ENCODE measurements around the gene ZZZ3.
"Not testable (repeated sequence)": the region's sequence is repeated elsewhere in the genome, so short reads cannot be mapped to it uniquely, and the experiment has no call there.

Gene ZZZ3

GRCh38 chr1:77671836-77672235, 10.6 kb downstream of the ZZZ3 start:
- DNase-seq = no peak

GRCh38 chr1:77670330-77670729, 12.1 kb downstream of the ZZZ3 start:
- no peak for DNase-seq

GRCh38 chr1:77668924-77669449, 13.5 kb downstream of the ZZZ3 start:
- DNase-seq = no peak

GRCh38 chr1:77664939-77665516, 17.4 kb downstream of the ZZZ3 start:
- no peak for DNase-seq

GRCh38 chr1:77661696-77662095, 20.8 kb downstream of the ZZZ3 start:
- DNase-seq = no peak

- no peak for DNase-seq
Observed at GRCh38 chr1:77659879-77660593, 22.4 kb downstream of the ZZZ3 start.

- no peak for DNase-seq
Observed at GRCh38 chr1:77658271-77658670, 24.2 kb downstream of the ZZZ3 start.

GRCh38 chr1:77655431-77655974, 27.0 kb downstream of the ZZZ3 start:
- no peak for DNase-seq

- DNase-seq = no peak
Observed at GRCh38 chr1:77652970-77653516, 29.4 kb downstream of the ZZZ3 start.

- DNase-seq = no peak
Observed at GRCh38 chr1:77652268-77652667, 30.2 kb downstream of the ZZZ3 start.

- DNase-seq = no peak
Observed at GRCh38 chr1:77649127-77649526, 33.3 kb downstream of the ZZZ3 start.

GRCh38 chr1:77646224-77646623, 36.2 kb downstream of the ZZZ3 start:
- DNase-seq = not testable (repeated sequence)

- no peak for DNase-seq
Observed at GRCh38 chr1:77643456-77643855, 39.0 kb downstream of the ZZZ3 start.

- no peak for DNase-seq
Observed at GRCh38 chr1:77642941-77643340, 39.5 kb downstream of the ZZZ3 start.

GRCh38 chr1:77642196-77642595, 40.3 kb downstream of the ZZZ3 start:
- DNase-seq = no peak

GRCh38 chr1:77639557-77640069, 42.8 kb downstream of the ZZZ3 start:
- no peak for DNase-seq

- no peak for DNase-seq
Observed at GRCh38 chr1:77639056-77639455, 43.4 kb downstream of the ZZZ3 start.

- no peak for DNase-seq
Observed at GRCh38 chr1:77636864-77637263, 45.6 kb downstream of the ZZZ3 start.

All from amygdala (tissue), 56 donors.